GM21528 (cell line): Measurements from ENCODE around the gene FAM20C.
"Not testable (repeated sequence)": the region's sequence is repeated elsewhere in the genome, so short reads cannot be mapped to it uniquely, and the experiment has no call there.

Source experiments
- ATAC-seq: cut with Tn5 transposase; IDR thresholded peaks from one replicate; pipeline ENCODE4 v1.9.1; 2021; ENCODE audit warnings: mild to moderate bottlenecking, moderate library complexity; ENCODE audit not compliant: unreplicated experiment, low FRiP score

FAM20C gene

GRCh38 chr7:253581-254336 is 61.4 kb downstream of the FAM20C start:
- no peak for ATAC-seq

DNA sequence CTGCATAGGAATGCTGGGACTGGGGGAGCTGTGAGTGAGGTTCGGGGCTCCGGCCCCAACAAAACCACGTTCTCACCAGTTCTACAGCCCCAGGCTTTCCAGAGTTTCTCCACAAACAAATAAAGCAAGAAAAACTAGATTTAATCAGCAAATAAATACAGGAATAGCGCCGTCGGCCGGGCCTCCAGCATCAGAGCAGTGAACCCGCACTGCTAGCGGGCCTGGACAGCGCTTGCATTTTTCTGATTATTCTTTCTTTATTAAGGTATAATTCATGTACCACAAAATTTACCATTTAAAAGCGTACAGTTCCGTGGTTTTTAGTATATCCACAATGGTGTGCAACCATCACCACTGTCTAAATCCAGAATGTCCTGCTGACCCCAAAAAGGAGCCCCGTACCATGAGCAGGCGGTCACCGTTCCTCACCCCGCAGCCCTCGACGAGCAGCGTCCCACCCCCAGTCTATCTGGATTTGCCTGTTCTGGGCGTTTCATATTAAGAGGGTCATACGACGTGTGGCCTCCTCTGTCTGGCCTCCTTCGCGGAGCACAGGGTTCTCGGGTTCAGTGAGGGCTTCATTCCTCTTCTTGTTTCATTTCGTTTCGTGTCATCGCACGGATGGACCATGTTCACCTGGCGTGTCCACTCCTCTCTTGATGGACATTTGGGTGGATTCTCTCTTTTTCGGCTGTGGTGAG is 62.1 kb downstream of the FAM20C start:
- no peak for ATAC-seq

DNA sequence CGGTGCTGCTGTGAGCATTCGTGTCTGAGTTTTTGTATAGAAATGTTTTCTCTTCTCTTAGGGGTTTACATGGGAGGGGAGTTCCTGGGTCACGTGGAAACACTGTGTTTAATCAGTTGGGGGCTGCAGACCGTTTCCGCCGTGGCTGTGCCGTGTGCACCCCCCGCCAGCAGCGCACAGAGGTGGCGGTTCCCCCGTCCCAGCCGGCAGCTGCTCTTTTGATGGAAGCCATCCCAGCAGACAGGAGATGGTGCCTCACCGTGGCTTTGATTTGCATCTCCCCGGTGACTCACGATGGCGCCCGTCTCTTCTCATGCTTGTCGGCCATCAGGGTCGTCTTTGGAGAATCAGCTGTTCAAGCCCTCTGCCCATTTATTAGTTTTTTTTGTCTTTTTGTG is 62.7 kb downstream of the FAM20C start:
- ATAC-seq = no peak

DNA sequence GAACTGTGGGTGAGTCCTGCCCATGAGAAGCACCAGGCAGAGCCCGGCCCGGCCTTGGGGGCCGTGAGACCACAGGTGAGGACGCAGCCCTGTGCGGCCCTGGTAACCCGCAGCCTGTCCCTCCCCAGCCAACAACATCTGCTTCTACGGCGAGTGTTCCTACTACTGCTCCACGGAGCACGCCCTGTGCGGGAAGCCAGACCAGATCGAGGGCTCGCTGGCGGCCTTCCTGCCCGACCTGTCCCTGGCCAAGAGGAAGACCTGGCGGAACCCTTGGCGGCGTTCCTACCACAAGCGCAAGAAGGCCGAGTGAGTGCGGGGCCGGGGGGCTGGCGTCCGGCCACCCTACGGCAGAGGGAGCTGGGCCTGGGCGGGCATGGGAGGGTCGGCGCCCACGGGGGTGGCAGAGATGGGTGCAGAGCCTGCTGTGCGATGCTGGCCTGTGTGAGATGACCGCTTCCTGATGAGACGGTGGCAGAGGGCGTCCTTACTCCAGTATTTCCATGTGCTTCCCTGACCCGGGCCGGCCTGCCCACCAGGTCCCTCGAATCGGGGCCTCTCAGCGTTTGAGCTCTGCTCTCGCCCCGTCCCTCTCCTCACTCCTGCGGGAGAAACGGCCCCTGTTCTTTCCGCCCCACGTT is 63.5 kb downstream of the FAM20C start:
- ATAC-seq = no peak

DNA sequence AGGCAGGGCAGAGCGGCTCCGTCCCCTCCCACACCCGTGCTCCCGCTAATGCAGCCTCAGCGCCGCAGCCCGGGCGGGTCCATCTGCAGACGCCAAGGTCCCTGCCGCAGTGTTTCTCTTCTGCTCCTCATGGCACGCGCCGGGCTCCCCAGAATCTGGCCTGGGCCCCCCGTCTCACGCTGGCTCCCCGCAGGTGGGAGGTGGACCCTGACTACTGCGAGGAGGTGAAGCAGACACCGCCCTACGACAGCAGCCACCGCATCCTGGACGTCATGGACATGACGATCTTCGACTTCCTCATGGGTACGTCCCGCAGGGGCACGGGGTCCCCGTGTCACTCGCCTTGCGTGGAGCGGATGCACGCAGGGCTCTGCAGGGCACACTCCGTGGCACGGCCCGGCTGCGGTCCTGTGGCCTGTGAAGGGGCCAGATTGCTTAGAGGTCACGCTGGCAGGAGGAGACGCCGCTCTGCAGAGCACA is 64.1 kb downstream of the FAM20C start:
- no peak for ATAC-seq

- ATAC-seq = no peak
These were observed 64.7 kb downstream of the FAM20C start for GRCh38 chr7:256981-257646.

GRCh38 chr7:257647-257992 is 65.2 kb downstream of the FAM20C start:
- ATAC-seq = no peak

GRCh38 chr7:258476-259190 is 66.3 kb downstream of the FAM20C start:
- no peak for ATAC-seq

- no peak for ATAC-seq
These were observed 66.8 kb downstream of the FAM20C start for GRCh38 chr7:259191-259505.

GRCh38 chr7:259751-260405 is 67.5 kb downstream of the FAM20C start:
- ATAC-seq = no peak

GRCh38 chr7:260441-261281 is 68.3 kb downstream of the FAM20C start:
- no peak for ATAC-seq

DNA sequence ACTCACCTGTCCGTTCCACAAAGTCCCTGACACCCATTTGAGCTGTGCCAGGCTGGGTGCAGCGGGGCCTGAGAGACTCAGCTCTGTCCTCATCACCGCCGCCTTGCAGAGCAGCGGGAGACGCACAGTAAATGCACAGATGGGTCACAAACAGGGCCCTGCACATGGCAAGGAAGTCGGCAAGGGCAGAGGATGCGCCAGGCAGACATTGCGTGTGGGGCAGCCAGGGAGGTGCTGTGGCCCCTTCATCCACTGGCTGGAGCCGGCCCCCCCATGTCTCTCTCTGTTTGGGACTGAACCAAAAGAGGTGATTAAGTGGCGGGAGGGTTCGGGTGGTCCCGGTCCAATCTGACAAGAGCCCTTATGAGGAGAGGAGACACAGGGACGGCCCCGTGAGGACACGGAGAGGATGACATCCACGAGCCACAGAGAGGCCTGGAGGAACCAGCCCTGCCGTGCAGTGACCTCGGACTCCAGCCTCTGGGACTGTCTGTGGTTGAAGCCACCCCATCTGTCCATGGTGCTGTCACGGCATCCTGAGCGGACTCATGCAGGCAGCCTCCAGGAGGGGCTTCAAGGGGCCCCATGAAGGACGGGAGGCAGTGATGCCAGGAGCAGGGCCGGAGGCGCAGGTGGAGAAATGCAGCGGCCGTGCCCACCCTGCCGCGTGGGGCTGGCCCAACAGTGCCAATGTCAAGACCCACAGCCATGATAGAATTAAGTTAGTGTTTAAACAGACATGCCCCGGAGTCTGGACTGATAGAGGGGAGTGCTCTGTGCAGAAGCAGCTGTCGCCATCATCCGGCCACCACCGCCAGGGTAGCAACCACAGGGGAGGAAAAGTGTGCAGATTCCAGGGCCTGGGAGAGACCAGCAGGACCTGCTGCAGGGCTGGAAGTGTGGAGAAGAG is 69.2 kb downstream of the FAM20C start:
- ATAC-seq = no peak

DNA sequence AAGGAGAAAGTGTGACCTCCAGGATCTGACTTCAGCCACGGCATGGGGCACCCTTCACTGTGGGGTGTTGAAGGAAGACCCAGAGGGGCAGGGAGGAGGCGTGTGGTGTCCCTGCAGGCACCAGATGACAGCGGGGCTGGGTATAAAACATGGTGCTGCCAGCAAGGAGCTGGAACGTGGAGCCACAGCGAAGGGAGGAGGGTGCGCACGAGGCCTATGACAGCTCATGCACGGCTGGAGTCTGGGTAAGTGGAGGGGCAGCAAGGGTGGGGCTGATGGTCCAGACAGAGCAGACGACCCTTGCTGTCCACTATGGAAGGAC is 69.8 kb downstream of the FAM20C start:
- no peak for ATAC-seq

DNA sequence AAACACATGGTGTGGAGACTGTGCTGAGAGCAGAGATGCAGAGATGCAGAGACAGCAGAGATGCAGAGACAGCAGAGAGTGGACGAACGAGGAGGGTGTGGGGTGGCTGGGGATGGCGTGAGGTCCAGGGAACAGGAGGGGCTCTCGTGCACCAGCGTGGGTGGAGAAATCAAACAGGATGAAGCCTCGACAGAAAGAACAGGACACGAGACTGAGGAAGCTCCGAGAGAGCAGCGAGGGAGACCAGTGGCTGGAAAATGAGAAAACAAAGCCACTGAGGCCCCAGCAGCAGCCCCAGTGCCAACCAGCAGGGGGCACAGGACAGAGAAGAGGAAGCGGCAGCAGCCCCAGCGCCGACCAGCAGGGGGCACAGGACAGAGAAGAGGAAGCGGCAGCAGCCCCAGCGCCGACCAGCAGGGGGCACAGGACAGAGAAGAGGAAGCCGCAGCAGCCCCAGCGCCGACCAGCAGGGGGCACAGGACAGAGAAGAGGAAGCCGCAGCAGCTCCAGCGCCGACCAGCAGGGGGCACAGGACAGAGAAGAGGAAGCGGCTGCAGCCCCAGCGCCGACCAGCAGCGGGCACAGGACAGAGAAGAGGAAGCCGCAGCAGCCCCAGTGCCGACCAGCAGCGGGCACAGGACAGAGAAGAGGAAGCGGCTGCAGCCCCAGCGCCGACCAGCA is 70.4 kb downstream of the FAM20C start:
- not testable (repeated sequence) for ATAC-seq

- ATAC-seq = not testable (repeated sequence)
These were observed 71.3 kb downstream of the FAM20C start for GRCh38 chr7:263483-264351.

GRCh38 chr7:264541-265191 is 72.3 kb downstream of the FAM20C start:
- no peak for ATAC-seq
